GM19035 (cell line): ENCODE data around the gene ZC3H15.
"Not testable (repeated sequence)": the region's sequence is repeated elsewhere in the genome, so short reads cannot be mapped to it uniquely, and the experiment has no call there.

Experiments used
- ATAC-seq: cut with Tn5 transposase; IDR thresholded peaks from one replicate; pipeline ENCODE4 v1.9.1; 2021; ENCODE audit not compliant: unreplicated experiment

ZC3H15 gene

DNA sequence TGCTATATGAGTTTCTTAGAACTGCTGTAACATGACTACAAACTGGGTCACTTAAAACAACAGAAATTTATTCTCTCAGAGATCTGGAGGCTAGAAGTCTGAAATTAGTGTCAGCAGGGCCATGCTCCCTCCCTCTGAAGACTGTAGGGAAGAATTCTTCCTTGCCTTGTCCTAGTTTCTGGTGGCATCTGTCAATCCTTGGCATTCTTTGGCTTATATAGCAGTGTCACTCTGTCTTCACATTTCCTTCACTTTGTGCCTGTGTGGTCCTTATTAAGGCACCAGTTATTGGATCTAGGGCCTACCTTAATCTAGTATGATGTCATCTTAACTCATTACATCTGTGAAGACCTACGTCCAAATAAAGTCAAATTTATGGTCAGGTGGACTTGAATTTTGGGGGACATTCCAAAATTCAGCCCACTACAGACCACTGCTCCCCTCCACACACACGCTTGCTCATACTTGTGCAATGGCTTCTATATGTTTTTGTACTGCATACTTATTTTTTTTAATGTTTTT is 7.6 kb downstream of the ZC3H15 start:
- no peak for ATAC-seq

DNA sequence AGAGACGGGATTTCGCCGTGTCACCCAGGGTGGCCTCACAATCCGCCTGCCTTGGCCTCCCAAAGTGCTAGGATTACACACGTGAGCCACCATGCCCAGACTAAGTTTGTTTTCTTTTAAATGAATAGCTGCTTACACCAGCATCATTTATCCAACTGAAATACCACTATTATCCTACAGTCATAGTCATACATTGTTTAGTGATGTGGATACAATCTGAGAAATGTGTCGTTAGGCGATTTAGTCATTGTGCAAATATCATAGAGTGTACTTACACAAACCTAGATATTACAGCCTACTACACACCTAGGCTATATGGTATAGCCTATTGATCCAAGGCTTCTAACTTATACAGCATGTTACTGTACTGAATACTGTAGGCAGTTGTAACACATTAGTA is 10.3 kb downstream of the ZC3H15 start:
- no peak for ATAC-seq

DNA sequence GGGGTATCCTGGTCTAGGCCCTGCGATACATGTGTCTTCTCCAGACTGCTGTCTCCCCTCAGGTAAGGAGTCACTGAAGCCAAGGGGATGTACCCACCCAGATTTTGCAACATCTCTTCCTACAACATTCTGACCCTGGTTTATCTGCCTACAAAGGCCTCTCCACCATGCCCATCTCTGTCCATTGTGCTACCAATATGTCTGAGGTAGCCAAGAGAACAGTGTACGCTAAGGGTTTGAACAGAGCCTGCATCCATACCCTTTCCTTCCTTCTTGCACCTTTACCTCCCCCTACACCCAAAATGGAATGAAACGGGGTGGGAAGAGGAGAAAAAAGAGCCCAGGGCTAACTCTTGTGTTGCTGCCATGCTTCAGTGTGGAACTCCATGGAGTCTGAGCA is 11.9 kb downstream of the ZC3H15 start:
- ATAC-seq, result no peak

DNA sequence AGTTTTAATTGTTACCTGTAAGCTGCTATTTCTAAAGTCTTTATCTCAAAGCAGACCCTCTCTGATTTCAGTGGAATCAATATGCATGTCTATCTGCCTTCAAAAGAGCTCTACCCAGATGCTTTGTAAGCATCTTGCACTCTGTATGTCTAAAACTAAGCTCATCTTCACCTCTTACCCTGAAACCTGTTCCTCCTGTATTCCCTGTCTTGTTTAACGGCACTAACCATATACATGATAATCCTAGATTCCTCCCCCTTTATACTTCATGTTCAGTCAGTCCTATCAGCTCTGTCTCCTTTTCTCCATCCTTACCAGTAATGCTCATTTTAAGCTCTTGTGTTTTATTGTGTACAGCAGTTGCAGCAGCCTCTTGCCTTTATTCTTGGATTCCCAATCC is 12.8 kb downstream of the ZC3H15 start:
- ATAC-seq, result no peak

DNA sequence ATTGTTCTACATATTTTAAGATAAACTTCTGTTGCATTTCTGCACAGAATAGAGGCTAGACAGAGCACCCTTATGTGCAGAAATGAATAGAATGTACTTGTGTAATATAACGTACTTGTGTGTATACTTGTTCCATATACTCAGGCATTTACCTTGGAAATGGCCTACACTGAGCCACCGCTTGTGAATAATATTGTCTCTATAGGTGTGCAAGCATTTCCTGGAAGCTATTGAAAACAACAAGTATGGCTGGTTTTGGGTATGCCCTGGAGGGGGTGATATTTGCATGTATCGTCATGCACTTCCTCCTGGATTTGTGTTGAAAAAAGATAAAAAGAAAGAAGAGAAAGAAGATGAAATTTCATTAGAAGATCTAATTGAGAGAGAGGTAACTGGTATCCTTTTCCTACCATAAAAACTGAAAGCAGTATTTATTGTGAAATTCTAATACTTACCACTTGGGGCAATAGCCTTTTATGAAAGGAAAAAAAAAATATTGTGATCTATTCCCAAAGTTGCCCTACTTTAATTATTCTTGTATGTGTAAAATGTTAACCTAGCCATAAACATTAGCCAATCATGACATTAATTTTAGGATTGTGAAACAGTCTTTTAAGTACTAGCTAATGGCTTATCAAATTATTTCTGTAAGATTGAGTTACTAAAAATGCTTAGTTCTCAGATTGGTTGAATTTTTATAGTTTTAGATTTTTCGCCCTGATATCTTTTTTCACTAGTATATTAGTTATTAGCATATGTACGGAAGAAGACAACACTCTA is 18.0 kb downstream of the ZC3H15 start:
- peak; percentile 51 for ATAC-seq

DNA sequence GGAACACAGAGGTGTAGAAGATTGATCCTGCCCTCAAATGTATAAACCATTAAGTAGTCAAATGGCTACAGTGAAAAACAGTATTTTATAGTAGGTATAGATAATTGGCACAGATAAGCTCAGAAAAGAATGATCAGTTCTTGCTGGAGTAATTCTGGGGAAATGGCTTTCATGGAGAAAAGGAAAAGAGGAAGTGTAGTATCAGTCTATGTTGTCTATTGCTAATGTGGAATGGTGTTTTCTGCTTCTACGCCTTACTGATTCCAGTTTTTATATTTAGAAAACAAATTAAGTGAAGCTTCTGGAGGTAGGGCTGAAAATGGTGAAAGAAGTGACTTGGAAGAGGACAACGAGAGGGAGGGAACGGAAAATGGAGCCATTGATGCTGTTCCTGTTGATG is 22.2 kb downstream of the ZC3H15 start:
- ATAC-seq, result no peak

DNA sequence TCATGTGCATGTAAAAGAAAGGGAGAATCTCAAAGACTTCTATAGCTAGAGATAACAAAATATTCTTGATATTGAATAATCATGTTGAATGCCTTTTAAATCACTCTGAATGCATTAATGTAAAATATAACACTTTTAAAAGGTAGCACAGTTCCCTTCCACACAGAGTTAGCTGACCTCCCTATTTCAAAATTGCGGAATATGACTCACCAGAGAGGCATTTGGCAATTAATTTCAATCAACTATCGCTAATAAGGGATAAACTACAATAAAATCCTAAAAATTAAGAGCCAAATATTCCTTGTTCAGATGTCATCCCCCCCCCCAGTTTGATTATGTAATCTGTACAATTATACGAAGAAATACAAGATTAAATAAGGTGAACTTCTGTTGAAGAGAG is 29.3 kb downstream of the ZC3H15 start:
- ATAC-seq, result no peak

DNA sequence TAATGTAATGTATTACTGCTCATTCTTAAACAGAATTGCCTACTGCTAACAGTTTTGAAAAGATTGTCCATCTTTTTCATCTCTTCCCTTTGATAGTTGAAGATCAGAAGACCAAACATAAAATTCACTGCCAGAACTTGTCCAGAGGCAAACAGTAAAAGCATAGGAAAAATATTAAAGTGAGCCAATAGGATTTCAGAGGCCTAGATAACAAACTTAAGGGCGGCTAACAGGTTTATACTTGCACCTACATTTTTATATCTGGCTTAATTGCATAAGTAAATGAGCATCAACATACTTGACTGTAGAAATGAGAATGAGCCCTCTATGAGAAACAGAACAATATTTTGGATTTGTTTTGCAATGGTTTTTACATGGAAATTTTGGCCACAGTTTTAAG is 30.3 kb downstream of the ZC3H15 start:
- no peak for ATAC-seq

DNA sequence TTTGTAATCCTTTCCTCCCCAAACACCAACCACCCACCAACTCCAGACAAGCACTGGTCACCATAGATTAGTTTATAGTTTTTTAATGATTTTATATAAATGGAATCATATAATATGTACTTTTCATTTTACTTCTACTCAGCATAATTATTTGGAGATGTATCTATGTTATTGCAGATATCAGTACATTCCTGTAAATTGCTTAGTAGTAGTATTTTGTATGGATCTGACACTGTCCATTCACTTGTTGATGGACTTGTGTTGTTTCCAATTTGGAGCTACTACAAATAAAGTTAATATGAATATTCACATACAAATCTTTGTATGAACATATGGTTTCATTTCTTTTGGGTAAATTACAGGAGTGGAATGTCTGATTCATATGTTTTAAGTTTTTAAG is 31.0 kb downstream of the ZC3H15 start:
- no peak for ATAC-seq

DNA sequence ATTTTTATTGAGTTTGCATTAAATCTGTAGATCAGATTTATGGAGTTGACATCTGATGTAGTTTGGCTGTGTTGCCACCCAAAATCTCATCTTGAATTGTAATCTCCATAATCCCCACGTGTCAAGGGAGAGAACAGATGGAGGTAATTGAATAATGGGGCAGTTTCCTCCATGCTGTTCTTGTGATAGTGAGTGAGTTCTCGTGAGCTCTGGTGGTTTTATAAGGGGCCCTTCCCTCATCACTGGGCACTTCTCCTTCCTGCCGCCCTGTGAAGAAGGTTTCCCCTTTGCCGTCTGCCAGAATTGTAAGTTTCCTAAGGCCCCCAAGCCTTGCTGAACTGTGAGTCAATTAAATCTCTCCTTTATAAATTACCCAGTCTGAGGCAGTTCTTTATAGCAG is 32.2 kb downstream of the ZC3H15 start:
- no peak for ATAC-seq

DNA sequence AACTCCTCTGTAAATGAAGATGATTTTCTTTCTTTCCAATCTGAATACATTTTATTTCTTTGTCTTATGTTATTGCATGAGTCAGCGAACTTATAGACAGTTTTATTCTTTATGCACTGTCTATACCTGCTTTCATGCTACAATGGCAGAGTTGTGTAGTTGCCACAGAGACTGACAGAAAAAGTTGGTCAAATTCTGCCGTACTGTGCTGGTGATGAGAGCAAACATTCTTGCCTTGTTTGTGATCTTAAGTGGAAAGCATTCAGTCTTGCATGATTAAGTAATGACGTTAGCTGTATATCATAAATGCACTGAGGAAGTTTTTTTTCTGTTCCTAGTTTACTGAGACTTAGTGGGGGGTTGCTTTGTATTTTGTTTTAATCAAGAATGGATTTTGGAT is 32.9 kb downstream of the ZC3H15 start:
- no peak for ATAC-seq

DNA sequence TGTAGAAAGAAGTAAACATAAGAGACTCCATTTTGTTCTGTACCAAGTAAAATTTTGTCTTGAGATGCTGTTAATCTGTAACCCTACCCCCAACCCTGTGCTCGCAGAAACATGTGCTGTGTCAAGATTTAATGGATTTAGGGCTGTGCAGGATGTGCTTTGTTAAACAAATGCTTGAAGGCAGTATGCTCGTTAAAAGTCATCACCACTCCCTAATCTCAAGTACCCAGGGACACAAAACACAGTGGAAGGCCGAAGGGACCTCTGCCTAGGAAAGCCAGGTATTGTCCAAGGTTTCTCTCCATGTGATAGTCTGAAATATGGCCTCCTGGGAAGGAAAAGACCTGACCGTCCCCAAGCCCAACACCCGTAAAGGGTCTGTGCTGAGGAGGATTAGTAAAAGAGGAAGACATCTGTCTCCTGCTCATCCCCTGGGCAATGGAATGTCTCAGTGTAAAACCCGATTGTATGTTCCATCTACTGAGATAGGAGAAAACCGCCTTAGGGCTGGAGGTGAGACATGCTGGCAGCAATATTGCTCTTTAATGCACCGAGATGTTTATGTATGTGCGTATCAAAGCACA is 35.6 kb downstream of the ZC3H15 start:
- not testable (repeated sequence) for ATAC-seq

DNA sequence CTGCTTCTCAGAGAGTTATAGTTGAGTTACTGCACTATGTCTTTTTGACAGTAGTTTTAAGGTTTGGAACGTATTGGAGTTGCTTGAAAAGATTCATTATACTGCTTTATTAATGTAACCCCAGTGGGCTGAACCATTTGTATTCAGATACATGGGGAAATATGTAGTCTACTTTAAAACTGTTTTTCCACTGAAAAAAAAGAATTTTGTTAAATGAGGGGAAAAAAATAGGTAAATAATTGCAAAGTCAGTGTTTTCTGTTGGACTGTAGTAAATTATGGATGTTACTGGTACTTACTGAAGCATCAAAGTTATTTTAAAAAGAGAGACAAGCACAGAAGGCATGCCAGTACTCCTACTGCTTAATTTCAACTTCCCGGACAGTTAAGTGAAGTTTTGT is 36.4 kb downstream of the ZC3H15 start:
- no peak for ATAC-seq

DNA sequence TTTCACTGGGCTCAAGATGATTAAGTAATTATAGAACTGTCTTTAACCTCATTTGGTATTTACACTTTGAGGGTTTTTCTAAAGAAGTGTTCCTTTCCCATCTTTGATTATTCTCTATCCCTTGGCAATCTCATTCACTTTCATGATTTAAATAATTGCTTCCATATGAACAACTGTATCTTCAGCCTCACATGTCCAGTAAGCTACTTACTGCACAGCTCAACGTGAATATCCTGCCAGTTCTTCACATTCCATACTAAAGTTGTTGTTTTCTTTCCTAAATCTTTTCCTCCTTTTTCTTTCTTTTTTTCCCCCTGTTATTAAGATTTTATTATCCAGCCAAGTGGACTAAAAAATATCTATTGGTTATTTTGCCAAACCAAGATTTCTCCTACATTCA is 37.7 kb downstream of the ZC3H15 start:
- no peak for ATAC-seq

DNA sequence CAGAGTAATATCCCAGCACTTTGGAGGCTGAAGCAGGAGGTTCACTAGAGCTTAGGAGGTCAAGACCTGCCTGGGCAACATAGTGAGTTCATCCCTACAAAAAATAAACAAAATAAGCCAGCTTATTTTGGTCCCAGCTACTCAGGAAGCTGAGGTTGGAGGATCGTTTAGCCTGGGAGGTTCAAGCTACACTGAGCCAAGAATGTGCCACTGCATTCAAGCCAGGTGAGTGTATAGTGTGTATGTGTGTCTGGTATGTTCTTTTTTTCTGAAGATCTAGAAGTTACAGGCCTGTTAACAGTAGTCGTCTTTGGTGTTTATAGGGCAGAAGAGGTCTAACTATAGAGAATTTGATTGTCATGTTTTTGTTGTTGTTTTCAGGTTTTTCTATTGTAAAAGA is 40.2 kb downstream of the ZC3H15 start:
- ATAC-seq, result no peak

DNA sequence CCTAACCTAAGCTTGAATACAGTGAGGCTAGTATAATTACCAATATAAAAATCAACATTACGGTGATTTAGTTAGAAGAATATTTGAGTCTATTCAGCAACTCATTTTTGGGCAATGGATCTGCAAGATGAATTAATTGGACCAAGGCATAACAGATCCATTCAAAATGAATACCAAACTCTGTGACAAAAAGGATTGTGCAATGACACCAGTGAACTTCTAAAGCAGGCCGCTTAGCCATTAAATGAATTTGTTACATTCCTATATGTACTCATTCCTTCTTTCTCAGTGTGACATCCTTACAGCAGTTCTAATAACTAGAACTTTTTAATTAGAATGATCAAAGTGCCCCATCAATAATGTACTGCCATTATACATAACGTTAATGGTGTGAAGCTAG is 44.3 kb downstream of the ZC3H15 start:
- ATAC-seq, result no peak

DNA sequence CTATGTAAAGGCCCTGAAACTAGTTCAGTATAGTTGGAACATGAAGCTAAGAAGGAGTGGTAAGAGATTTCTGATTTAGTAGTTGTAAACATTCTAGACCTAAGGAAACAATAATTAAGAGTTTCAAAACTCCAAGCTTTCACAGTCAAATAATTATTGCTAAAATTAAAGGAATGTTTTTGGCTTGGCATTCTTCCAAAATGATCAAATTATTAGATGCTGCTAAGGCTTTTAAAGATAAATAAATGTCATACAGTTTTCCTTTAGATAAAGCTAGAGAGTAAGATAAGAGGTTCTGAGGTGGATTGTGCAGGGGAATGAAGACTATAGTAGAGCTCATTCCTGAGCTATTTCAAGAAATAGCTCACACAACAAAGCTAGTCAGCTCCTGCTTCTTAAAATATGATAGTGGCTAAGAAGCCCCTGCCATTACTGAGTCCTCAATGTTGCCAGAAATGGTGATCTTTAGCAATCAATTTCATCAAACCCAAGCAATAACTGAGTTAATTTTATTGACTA is 45.3 kb downstream of the ZC3H15 start:
- ATAC-seq, result no peak

DNA sequence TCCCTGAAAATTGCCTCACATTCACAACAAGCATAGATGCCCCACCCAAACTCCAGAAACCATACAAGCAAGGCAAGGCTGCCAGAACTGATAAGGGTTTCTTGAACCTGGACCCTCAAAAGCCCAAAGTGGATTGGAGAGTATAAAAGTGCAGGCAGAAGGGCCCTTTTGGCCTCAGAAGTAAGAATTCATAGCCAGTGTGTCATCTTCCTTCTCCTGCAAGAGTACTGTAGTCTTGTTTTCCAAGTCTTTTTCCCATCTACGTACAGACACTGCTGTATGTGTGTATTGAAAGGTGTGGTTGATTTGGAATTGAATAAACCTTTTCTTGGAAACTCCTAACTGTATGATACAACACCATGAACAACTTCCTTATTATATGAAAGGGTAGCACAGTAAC is 46.8 kb downstream of the ZC3H15 start:
- no peak for ATAC-seq

DNA sequence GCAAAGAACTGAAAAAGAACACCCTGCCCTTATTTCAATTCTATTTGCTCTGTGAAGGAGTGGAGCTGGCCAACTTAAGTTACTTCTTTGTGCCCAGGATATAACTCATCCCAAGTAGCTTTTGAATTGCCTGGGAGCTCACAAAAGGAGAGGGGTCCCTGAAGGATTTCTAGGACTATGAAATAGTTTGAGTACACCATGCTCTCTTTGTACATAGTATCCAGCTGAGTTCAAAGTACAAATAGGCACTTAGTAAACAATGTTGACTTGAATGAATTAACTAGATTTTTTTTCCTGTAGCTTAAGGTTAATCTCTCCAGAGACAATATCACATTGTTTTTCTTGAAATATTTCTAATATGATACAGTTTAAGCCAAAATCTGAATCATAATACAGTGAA is 47.7 kb downstream of the ZC3H15 start:
- ATAC-seq, result no peak

DNA sequence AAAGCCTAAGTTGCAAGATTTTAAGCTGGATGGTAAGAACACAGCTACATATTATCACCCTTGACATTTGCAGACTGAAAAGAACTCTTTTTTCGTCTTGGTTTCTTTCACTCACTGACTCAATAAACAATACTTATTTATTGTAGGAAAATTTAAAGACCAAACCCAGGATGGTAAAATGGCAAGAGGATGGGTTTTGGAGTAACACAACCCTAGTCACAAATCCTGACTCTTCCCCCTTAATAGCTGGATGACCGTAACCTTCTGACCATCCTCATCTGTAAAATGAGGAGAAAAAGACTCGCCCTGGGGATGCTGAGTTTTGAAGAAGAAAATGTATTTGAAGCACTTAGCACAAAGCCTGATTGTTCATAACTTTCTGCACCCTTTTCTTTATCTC is 48.3 kb downstream of the ZC3H15 start:
- no peak for ATAC-seq

DNA sequence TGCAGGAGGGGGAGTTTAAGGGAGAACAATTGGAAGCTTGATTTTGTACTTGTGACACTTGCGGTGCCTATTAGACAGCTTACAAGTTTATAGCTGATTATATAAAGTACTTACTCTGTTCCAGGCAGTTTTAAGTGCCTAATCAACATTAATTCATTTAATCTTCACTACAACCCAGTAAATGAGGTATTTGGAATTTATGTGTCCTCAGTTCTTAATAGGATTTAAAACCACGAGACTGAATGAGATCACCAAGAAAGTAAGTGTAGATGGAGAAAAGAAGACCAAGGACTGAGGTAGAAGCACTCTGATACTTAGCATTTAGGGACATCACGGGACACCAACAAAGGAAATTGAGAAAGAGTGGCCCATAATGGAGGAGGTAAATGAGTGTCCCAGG is 49.8 kb downstream of the ZC3H15 start:
- ATAC-seq, result no peak

DNA sequence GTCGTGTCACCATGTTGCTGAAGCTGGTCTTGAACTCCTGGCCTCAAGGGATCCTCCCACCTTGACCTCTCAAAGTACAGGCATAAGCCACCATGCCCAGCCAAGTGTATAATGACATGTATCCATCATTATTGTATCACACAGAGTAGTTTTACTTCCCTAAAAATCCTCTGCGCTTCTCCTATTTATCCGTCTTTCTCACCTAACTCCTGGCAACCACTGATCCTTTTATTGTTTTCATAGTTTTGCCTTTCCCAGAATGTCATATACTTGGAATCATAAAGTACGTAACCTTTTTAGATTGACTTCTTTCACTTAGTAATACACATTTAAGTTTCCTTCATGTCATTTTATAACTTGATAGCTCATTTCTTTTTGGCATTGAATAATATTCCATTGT is 51.0 kb downstream of the ZC3H15 start:
- ATAC-seq, result no peak

DNA sequence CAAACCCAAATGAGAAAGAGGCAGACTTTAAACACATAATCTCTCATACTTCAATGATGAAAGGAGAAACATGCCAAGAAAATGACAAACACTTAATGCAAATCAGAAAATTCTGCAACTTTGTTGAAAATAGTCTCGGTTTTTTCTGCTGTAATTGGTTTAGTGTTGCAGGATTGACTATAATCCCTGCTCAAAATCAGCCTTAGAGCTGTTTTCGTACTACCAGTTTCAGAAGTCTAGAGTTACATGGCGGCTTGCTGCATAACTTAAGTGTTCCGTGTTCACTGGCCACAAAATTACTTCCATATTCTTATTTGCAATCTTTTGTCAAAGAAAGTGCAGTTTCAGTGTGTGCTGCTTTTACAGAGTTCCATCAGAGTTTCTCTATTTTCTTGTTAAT is 54.9 kb downstream of the ZC3H15 start:
- no peak for ATAC-seq
